H9 (cell line): ENCODE data around the gene TSC22D1. TPM values are rescaled to one million over a fixed set of nuclear protein-coding genes. Genes with fewer than 3 reads are reported as not detected.

Source experiments
- DNase-seq: peaks from one replicate; pipeline ENCODE4 v3.0.0-alpha.2; 2017
- H2AFZ ChIP-seq: one replicate; pipeline ENCODE4 v1.6.1; 2013; ENCODE audit warnings: mild to moderate bottlenecking, low read length, control low read depth, moderate library complexity
- H2AK5ac ChIP-seq: 2 replicates; pipeline ENCODE4 v1.6.1; 2013; ENCODE audit warnings: low read length, control low read depth, mixed read lengths; ENCODE audit not compliant: insufficient read length
- H2BK120ac ChIP-seq: one replicate; pipeline ENCODE4 v1.6.1; 2013; ENCODE audit warnings: low read depth, mild to moderate bottlenecking, low read length, control low read depth, inconsistent platforms; ENCODE audit not compliant: poor library complexity, severe bottlenecking
- H2BK12ac ChIP-seq: 2 replicates; pipeline ENCODE4 v1.6.1; 2013; ENCODE audit warnings: low read length, control low read depth, mixed read lengths, low read depth; ENCODE audit not compliant: insufficient read length
- H2BK15ac ChIP-seq: 2 replicates; pipeline ENCODE4 v1.6.1; 2013; ENCODE audit warnings: low read depth, low read length, control low read depth
- H2BK20ac ChIP-seq: one replicate; pipeline ENCODE4 v1.6.1; 2013; ENCODE audit warnings: low read depth, mild to moderate bottlenecking, low read length, control low read depth, inconsistent platforms; ENCODE audit not compliant: poor library complexity, severe bottlenecking
- H2BK5ac ChIP-seq: 2 replicates; pipeline ENCODE4 v1.6.1; 2013; ENCODE audit warnings: low read length, control low read depth, mixed read lengths; ENCODE audit not compliant: insufficient read length
- H3K14ac ChIP-seq: 2 replicates; pipeline ENCODE4 v1.6.1; 2013; ENCODE audit warnings: low read length, control low read depth; ENCODE audit not compliant: insufficient read depth
- H3K18ac ChIP-seq: 2 replicates; pipeline ENCODE4 v1.6.1; 2013; ENCODE audit warnings: low read depth, mild to moderate bottlenecking, mixed read lengths, low read length, control low read depth; ENCODE audit not compliant: insufficient read length
- H3K23ac ChIP-seq: 2 replicates; pipeline ENCODE4 v1.6.1; 2013; ENCODE audit warnings: low read length, control low read depth, mixed read lengths, low read depth; ENCODE audit not compliant: insufficient read length
- H3K23me2 ChIP-seq: 2 replicates; pipeline ENCODE4 v1.6.1; 2013; ENCODE audit warnings: low read depth, mild to moderate bottlenecking, mixed read lengths, low read length, control low read depth; ENCODE audit not compliant: insufficient read length, poor library complexity, severe bottlenecking
- H3K27ac ChIP-seq: 2 replicates; pipeline ENCODE4 v1.5.1; 2013; ENCODE audit warnings: low read length, control low read depth, mixed read lengths, low read depth; ENCODE audit not compliant: insufficient read length
- H3K27me3 ChIP-seq: 2 replicates; pipeline ENCODE4 v1.6.1; 2013; ENCODE audit warnings: low read length, control low read depth, inconsistent platforms; ENCODE audit not compliant: insufficient read depth
- H3K4ac ChIP-seq: 2 replicates; pipeline ENCODE4 v1.6.1; 2013; ENCODE audit warnings: low read depth, mild to moderate bottlenecking, control low read depth, inconsistent platforms, low read length, moderate library complexity
- H3K4me1 ChIP-seq: 2 replicates; pipeline ENCODE4 v1.6.1; 2013; ENCODE audit warnings: low read length, control low read depth, inconsistent platforms; ENCODE audit not compliant: insufficient read depth
- H3K4me2 ChIP-seq: 2 replicates; pipeline ENCODE4 v1.6.1; 2013; ENCODE audit warnings: low read length, control low read depth, mixed read lengths; ENCODE audit not compliant: insufficient read length, insufficient read depth
- H3K56ac ChIP-seq: 2 replicates; pipeline ENCODE4 v1.6.1; 2013; ENCODE audit warnings: low read depth, mild to moderate bottlenecking, mixed read lengths, low read length, control low read depth; ENCODE audit not compliant: insufficient read length
- H3K79me1 ChIP-seq: 2 replicates; pipeline ENCODE4 v1.6.1; 2013; ENCODE audit warnings: low read depth, mild to moderate bottlenecking, moderate library complexity, low read length, control low read depth, inconsistent platforms; ENCODE audit not compliant: insufficient read depth, poor library complexity, severe bottlenecking
- H3K79me2 ChIP-seq: 2 replicates; pipeline ENCODE4 v1.6.1; 2013; ENCODE audit warnings: low read length, control low read depth, inconsistent platforms; ENCODE audit not compliant: insufficient read depth
- H3K9ac ChIP-seq: 2 replicates; pipeline ENCODE4 v1.6.1; 2013; ENCODE audit warnings: low read length, control low read depth, mixed read lengths; ENCODE audit not compliant: insufficient read length; ENCODE audit errors: extremely low read depth
- H3K9me3 ChIP-seq: one replicate; pipeline ENCODE4 v1.6.1; 2013; ENCODE audit warnings: low read depth, low read length, inconsistent platforms; ENCODE audit not compliant: control insufficient read depth
- H3T11ph ChIP-seq: one replicate; pipeline ENCODE4 v1.6.1; 2013; ENCODE audit warnings: mild to moderate bottlenecking, low read length, control low read depth, inconsistent platforms
- H4K20me1 ChIP-seq: one replicate; pipeline ENCODE4 v1.6.1; 2013; ENCODE audit not compliant: control insufficient read depth, insufficient read length, insufficient read depth
- H4K5ac ChIP-seq: 2 replicates; pipeline ENCODE4 v1.6.1; 2013; ENCODE audit warnings: low read depth, mild to moderate bottlenecking, mixed read lengths, low read length, control low read depth; ENCODE audit not compliant: insufficient read length
- H4K8ac ChIP-seq: replicated peaks from 2 replicates; pipeline ENCODE4 v1.6.1; 2013; ENCODE audit warnings: low read length, control low read depth, mixed read lengths, low read depth; ENCODE audit not compliant: insufficient read length
- H4K91ac ChIP-seq: 2 replicates; pipeline ENCODE4 v1.6.1; 2013; ENCODE audit warnings: low read depth, mild to moderate bottlenecking, moderate library complexity, mixed read lengths, low read length, control low read depth; ENCODE audit not compliant: insufficient read length
- H3K27ac Mint-ChIP-seq, 3 experiments: 2 replicates in 2 of 3; 3 replicates in 1 of 3; pipeline ENCODE4 v1.8.0; 2020 to 2021; ENCODE audit warnings: mixed read lengths in 3 of 3, mild to moderate bottlenecking in 1 of 3, moderate library complexity in 1 of 3
- H3K27me3 Mint-ChIP-seq: 2 replicates; pipeline ENCODE4 v1.8.0; 2021; ENCODE audit warnings: low read depth, mild to moderate bottlenecking, moderate library complexity, mixed read lengths
- H3K36me3 Mint-ChIP-seq, 3 experiments: 2 replicates in 2 of 3; 3 replicates in 1 of 3; pipeline ENCODE4 v1.8.0; 2020 to 2021; ENCODE audit warnings: low read depth in 3 of 3, mixed read lengths in 3 of 3; ENCODE audit not compliant: insufficient read depth in 1 of 3
- H3K4me1 Mint-ChIP-seq, 2 experiments: 2 replicates each; pipeline ENCODE4 v1.8.0; 2020; ENCODE audit warnings: mixed read lengths in 2 of 2
- H3K4me3 Mint-ChIP-seq, 2 experiments: 2 replicates in 1 of 2; 3 replicates in 1 of 2; pipeline ENCODE4 v1.8.0; 2020 to 2021; ENCODE audit warnings: mild to moderate bottlenecking in 2 of 2, mixed read lengths in 2 of 2, moderate library complexity in 1 of 2
- H3K9me3 Mint-ChIP-seq, 2 experiments: 2 replicates in 1 of 2; 3 replicates in 1 of 2; pipeline ENCODE4 v1.8.0; 2020; ENCODE audit warnings: mild to moderate bottlenecking in 2 of 2, mixed read lengths in 2 of 2, moderate library complexity in 1 of 2
- total RNA-seq: library from RNA; stranded (reverse); gene quantifications from 2 replicates; pipeline ENCODE4 v1.2.1, GENCODE V29; 2021
- TF ChIP-seq, protein P1 (sequence below): fragments of 200-600 bp; sonication (generic); conservative IDR thresholded peaks from 3 replicates; pipeline ENCODE4 v1.8.0; 2021; ENCODE audit warnings: antibody characterized with exemption, mild to moderate bottlenecking

TSC22D1 gene
- total RNA-seq, 1 experiment from 2014 or later, result 76.7 TPM

DNA sequence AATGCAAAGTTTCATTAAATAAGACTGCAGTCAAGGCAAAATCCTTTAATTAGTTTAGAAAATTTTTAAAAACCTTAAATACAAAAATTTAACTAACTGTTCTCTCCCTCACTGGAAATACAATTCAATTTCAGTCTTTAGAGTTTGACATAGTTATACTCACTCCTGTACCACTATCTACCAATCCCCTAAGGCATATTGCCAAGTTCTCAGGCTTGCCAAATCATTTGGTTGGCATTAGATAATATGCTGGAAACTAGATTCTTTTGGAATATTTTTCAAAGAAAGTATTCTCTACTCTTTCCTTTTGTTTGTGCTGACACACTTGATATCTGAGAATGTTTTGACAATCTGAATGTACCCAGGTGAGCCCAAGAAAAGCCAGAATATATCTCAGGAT, 77.2 kb downstream of the TSC22D1 start:
- Histone ChIP-seq H3K9ac (no peak overlapping the region), H2BK12ac (no peak overlapping the region), H3K27me3 (no peaks in the 10 kb centered on the region), H3K18ac (no peak overlapping the region), H2AK5ac (no peak overlapping the region), H4K20me1 (no peaks in the 10 kb centered on the region), H2BK15ac (no peak overlapping the region), H3K79me2 (no peaks in the 10 kb centered on the region; the same call in 1 of the 2 replicates), H3K23ac (no peak overlapping the region), H3K27ac (no peak overlapping the region), H3T11ph (no peak overlapping the region), H2BK120ac (no peak overlapping the region), H4K91ac (no peak overlapping the region), H3K4me1 (no peaks in the 10 kb centered on the region), H3K14ac (no peak overlapping the region), H2AFZ (no peak overlapping the region), H2BK5ac (no peak overlapping the region), H3K23me2 (no peaks in the 10 kb centered on the region), H3K4me2 (no peak overlapping the region), H4K8ac (no peak overlapping the region), H3K79me1 (no peaks in the 10 kb centered on the region), H2BK20ac (no peak overlapping the region), H4K5ac (no peak overlapping the region), H3K9me3 (no peaks in the 10 kb centered on the region), H3K56ac (no peak overlapping the region), H3K4ac (no peak overlapping the region)
- H3K4me1 Mint-ChIP-seq, result peaks cover 6 to 20% of the 10 kb centered on the region in 2 experiments; a peak in 3 of 4 replicates
- no peak overlapping the region for H3K27ac Mint-ChIP-seq
- H3K27me3 Mint-ChIP-seq, result no peaks in the 10 kb centered on the region
- no peak overlapping the region for H3K4me3 Mint-ChIP-seq
- TF ChIP-seq, protein P1, sequence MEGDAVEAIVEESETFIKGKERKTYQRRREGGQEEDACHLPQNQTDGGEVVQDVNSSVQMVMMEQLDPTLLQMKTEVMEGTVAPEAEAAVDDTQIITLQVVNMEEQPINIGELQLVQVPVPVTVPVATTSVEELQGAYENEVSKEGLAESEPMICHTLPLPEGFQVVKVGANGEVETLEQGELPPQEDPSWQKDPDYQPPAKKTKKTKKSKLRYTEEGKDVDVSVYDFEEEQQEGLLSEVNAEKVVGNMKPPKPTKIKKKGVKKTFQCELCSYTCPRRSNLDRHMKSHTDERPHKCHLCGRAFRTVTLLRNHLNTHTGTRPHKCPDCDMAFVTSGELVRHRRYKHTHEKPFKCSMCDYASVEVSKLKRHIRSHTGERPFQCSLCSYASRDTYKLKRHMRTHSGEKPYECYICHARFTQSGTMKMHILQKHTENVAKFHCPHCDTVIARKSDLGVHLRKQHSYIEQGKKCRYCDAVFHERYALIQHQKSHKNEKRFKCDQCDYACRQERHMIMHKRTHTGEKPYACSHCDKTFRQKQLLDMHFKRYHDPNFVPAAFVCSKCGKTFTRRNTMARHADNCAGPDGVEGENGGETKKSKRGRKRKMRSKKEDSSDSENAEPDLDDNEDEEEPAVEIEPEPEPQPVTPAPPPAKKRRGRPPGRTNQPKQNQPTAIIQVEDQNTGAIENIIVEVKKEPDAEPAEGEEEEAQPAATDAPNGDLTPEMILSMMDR, result no peak
- no peak for DNase-seq
- H3K9me3 Mint-ChIP-seq, result no peaks in the 10 kb centered on the region; a peak in 1 of 5 replicates
- H3K36me3 Mint-ChIP-seq, result peaks cover 2 to 16% (median 5%) of the 10 kb centered on the region in 3 experiments; a peak in 6 of 7 replicates
